ENCODE data around the gene OSGEP. TPM values are rescaled to one million over a fixed set of nuclear protein-coding genes. Genes with fewer than 3 reads are reported as not detected.
A peak's percentile ranks its signal among the peaks of the same experiment; 100 is the strongest.

Gene OSGEP
- total RNA-seq, 1 experiment from 2014 or later = 21.8 TPM

- no peaks in the 10 kb centered on the region for H3K9me3 ChIP-seq (ENCODE audit: control insufficient read depth in 1 of 2, insufficient read depth in 1 of 2, low read depth in 1 of 2, low read length in 2 of 2)
- peaks cover 18 to 37% of the 10 kb centered on the region in 2 experiments for H3K36me3 ChIP-seq (ENCODE audit: control insufficient read depth in 1 of 2, insufficient read depth in 2 of 2, low read length in 2 of 2)
- H2AFZ ChIP-seq (ENCODE audit: low read depth, low read length, poor library complexity, severe bottlenecking) = no peak overlapping the region
- no peak for TF ChIP-seq EGR1 (IDR thresholded peaks at IDR 0.05; ENCODE audit: low read depth)
- no peak for TF ChIP-seq ELF1 (IDR thresholded peaks at IDR 0.05; ENCODE audit: borderline replicate concordance, low read depth)
- TF ChIP-seq POLR2A (IDR thresholded peaks at IDR 0.05; ENCODE audit: borderline replicate concordance, extremely low read depth, insufficient read depth, insufficient read length) = no peak
- TF ChIP-seq RAD21 (IDR thresholded peaks at IDR 0.05; ENCODE audit: low read depth) = no peak
- H3K4me1 ChIP-seq (ENCODE audit: control insufficient read depth in 1 of 2, insufficient read depth in 2 of 2, low read length in 2 of 2) = peaks cover 10 to 15% of the 10 kb centered on the region in 2 experiments; a peak in 3 of 4 replicates
- peak overlapping the region; percentile 97 for H3K9ac ChIP-seq (ENCODE audit: low read length)
- DNase-seq (ENCODE audit: low read depth, low spot score) (no peak), ATAC-seq (no peak)
- ChIA-PET RAD21 (ENCODE audit: low non-redundant PET in 1 of 2, low total read pairs in 2 of 2, uncharacterized antibody in 2 of 2, unreplicated experiment in 2 of 2) (no interaction called here), POLR2A (interaction anchor here (1.2 to 2.4 kb wide), 12 partner anchors 9 to 177 kb away, joined by 4 to 18 read pairs (median 8); partner anchors contain the start of genes APEX1, PARP2, PIP4P1 and TEP1), CTCF (no interaction called here)
- peak overlapping the region; percentile 86 for H3K27ac ChIP-seq (ENCODE audit: low read depth, low read length)
- H4K20me1 ChIP-seq (ENCODE audit: insufficient read depth) = no peaks in the 10 kb centered on the region
- no TSS peak for BruUV-seq (replicated peaks)
- no peaks in the 10 kb centered on the region for H3K9me2 ChIP-seq (ENCODE audit: insufficient read depth)
- peaks cover 55% of the 10 kb centered on the region for H3K79me2 ChIP-seq (ENCODE audit: insufficient read depth, low read length)
- peak overlapping the region; percentile 80 to 96 for H3K4me3 ChIP-seq (replicated peaks in 1 of 2; ENCODE audit: low read depth in 1 of 2, low read length in 2 of 2)
- H3K27me3 ChIP-seq (ENCODE audit: insufficient read depth, low read length) = no peaks in the 10 kb centered on the region
- intact Hi-C loops (cut with micrococcal nuclease) = loop anchor here (5.0 kb wide), 1 partner anchor 143 kb away; no protein-coding TSS in a partner anchor
- peak overlapping the region; percentile 93 for H3K4me2 ChIP-seq (ENCODE audit: low read length)
These were observed 15.9 kb upstream of the OSGEP start for GRCh38 chr14:20470603-20470901.

GRCh38 chr14:20469890-20470602 is 15.4 kb upstream of the OSGEP start:
- ATAC-seq (peak; percentile 57), DNase-seq (ENCODE audit: low read depth, low spot score) (peak; percentile 45)
- H4K20me1 ChIP-seq (ENCODE audit: insufficient read depth) = no peaks in the 10 kb centered on the region
- intact Hi-C loops (cut with micrococcal nuclease) = loop anchor here (5.0 kb wide), 3 partner anchors 137 to 212 kb away; partner anchors contain the start of gene RNASE4
- peaks cover 10 to 15% of the 10 kb centered on the region in 2 experiments; a peak in 3 of 4 replicates for H3K4me1 ChIP-seq (ENCODE audit: control insufficient read depth in 1 of 2, insufficient read depth in 2 of 2, low read length in 2 of 2)
- ChIA-PET POLR2A (interaction anchor here (0.7 to 2.4 kb wide), 18 partner anchors 9 to 210 kb away, joined by 3 to 18 read pairs (median 5); partner anchors contain the start of genes APEX1, PARP2, PIP4P1 and TEP1), CTCF (interaction anchor here (0.8 kb wide), 1 partner anchor 54 kb away, joined by 3 read pairs; no protein-coding TSS in a partner anchor), RAD21 (ENCODE audit: low non-redundant PET in 1 of 2, low total read pairs in 2 of 2, uncharacterized antibody in 2 of 2, unreplicated experiment in 2 of 2) (interaction anchor here in 1 of 2 experiments (0.8 kb wide), 1 partner anchor 54 kb away, joined by 3 read pairs; no protein-coding TSS in a partner anchor)
- H3K9me2 ChIP-seq (ENCODE audit: insufficient read depth) = no peaks in the 10 kb centered on the region
- H3K36me3 ChIP-seq (ENCODE audit: control insufficient read depth in 1 of 2, insufficient read depth in 2 of 2, low read length in 2 of 2) = peaks cover 17 to 32% of the 10 kb centered on the region in 2 experiments
- peak overlapping the region; percentile 93 for H3K4me2 ChIP-seq (ENCODE audit: low read length)
- peaks cover 55% of the 10 kb centered on the region for H3K79me2 ChIP-seq (ENCODE audit: insufficient read depth, low read length)
- no peaks in the 10 kb centered on the region for H3K27me3 ChIP-seq (ENCODE audit: insufficient read depth, low read length)
- peak overlapping the region; percentile 97 for H3K9ac ChIP-seq (ENCODE audit: low read length)
- H3K27ac ChIP-seq (ENCODE audit: low read depth, low read length) = peak overlapping the region; percentile 86
- H3K9me3 ChIP-seq (ENCODE audit: control insufficient read depth in 1 of 2, insufficient read depth in 1 of 2, low read depth in 1 of 2, low read length in 2 of 2) = no peaks in the 10 kb centered on the region
- BruUV-seq (replicated peaks) = no TSS peak
- H3K4me3 ChIP-seq (replicated peaks in 1 of 2; ENCODE audit: low read depth in 1 of 2, low read length in 2 of 2) = peak overlapping the region; percentile 80 to 96
- no peak overlapping the region for H2AFZ ChIP-seq (ENCODE audit: low read depth, low read length, poor library complexity, severe bottlenecking)
- no peak for TF ChIP-seq JUND (IDR thresholded peaks at IDR 0.05)
- TF ChIP-seq CTCF (IDR thresholded peaks at IDR 0.05 in 2 of 3, conservative IDR thresholded peaks at IDR 0.05 in 1 of 3; ENCODE audit: borderline replicate concordance in 1 of 3, insufficient read depth in 1 of 3, low read depth in 2 of 3, low read length in 2 of 3) = no peak
- TF ChIP-seq CEBPB (IDR thresholded peaks at IDR 0.05; ENCODE audit: low read depth) = peak; percentile 90
- TF ChIP-seq SP1 (IDR thresholded peaks at IDR 0.05; ENCODE audit: low read depth) = no peak
- no peak for TF ChIP-seq SIN3A (IDR thresholded peaks at IDR 0.05; ENCODE audit: low read depth)
- peak; percentile 45 for TF ChIP-seq MAX (IDR thresholded peaks at IDR 0.05)
- TF ChIP-seq POLR2AphosphoS5 (IDR thresholded peaks at IDR 0.05; ENCODE audit: low read depth, low read length) = peak; percentile 27; the same call in 1 of the 2 replicates
- TF ChIP-seq ZNF274 (IDR thresholded peaks at IDR 0.05; ENCODE audit: low read depth, low read length) = no peak
- TF ChIP-seq REST (IDR thresholded peaks at IDR 0.05; ENCODE audit: low read depth) = no peak
- TF ChIP-seq ELF1 (IDR thresholded peaks at IDR 0.05; ENCODE audit: borderline replicate concordance, low read depth) = no peak; the same call in none of the 2 replicates
- no peak for TF ChIP-seq FOSL1 (IDR thresholded peaks at IDR 0.05; ENCODE audit: low read depth)

Data from HCT116 (cell line).